ENCODE measurements around the gene FAM161B.

- TF ChIP-seq POLR2A (IDR thresholded peaks at IDR 0.05; ENCODE audit: low read depth, low read length) (no peak), POLR2AphosphoS5 (IDR thresholded peaks at IDR 0.05; ENCODE audit: low read depth, low read length) (no peak)
Observed at GRCh38 chr14:73903028-73903427, 46.9 kb downstream of the FAM161B start.

All from GM12892 (cell line).